ENCODE data around the gene DNPEP. TPM values are rescaled to one million over a fixed set of nuclear protein-coding genes. Genes with fewer than 3 reads are reported as not detected.

Gene DNPEP
- total and polyA plus RNA-seq, 2 experiments from 2014 or later: 49.2 to 67.9 TPM

DNA sequence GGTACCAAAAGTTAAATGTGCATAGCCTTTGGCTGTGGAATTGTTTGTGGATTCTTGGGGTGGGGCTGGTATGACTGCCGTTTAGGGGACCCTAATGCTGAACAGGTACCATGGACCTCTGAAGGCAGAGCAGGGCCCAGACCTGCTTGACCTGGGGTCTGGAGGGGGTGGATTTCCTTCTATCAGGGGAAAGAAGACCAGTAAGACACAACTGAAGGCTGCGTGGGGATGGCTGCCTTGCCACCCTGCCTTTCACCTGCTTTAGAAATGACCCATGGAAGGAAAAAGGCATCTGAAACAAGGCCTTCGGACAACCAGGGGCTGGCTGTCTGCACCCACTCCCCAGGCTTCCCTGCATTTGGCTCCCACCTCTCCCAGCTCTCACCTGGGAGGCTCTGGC lies 37.5 kb downstream of the DNPEP start (continued):
- TF ChIP-seq ZNF462 (CRISPR knock-in tag; IDR thresholded peaks at IDR 0.05): no peak

GRCh38 chr2:219344751-219345430 lies 42.8 kb downstream of the DNPEP start:
- H3K36me3 ChIP-seq (ENCODE audit: insufficient read depth): no peaks in the 10 kb centered on the region
- H3K4me3 Mint-ChIP-seq: no peak overlapping the region
- no peaks in the 10 kb centered on the region; the same call in 1 of the 2 replicates for H4K20me1 ChIP-seq (replicated peaks; ENCODE audit: insufficient read depth)
- no peaks in the 10 kb centered on the region for H3F3A ChIP-seq (replicated peaks; ENCODE audit: low read depth)
- no peak overlapping the region for H3K27ac ChIP-seq (ENCODE audit: low read depth)
- no peaks in the 10 kb centered on the region for H3K36me3 Mint-ChIP-seq (ENCODE audit: low read depth)
- no peaks in the 10 kb centered on the region for H3K9me2 ChIP-seq (ENCODE audit: insufficient read depth)
- no peak overlapping the region for H3K4me2 ChIP-seq
- no peaks in the 10 kb centered on the region for H3K4me1 ChIP-seq (ENCODE audit: insufficient read depth)
- H3K79me2 ChIP-seq (replicated peaks; ENCODE audit: insufficient read depth): no peaks in the 10 kb centered on the region
- no peaks in the 10 kb centered on the region for H3K9me3 Mint-ChIP-seq
- no peak overlapping the region for H3K27ac Mint-ChIP-seq
- H3K4me3 ChIP-seq: no peak overlapping the region
- no peaks in the 10 kb centered on the region for H3K27me3 ChIP-seq (ENCODE audit: insufficient read depth)
- DNase-seq (ENCODE audit: low spot score): no peak
- peak overlapping the region; percentile 57; the same call in 1 of the 2 replicates for H2AFZ ChIP-seq
- H3K4me1 Mint-ChIP-seq: peaks cover 2% of the 10 kb centered on the region; the same call in 1 of the 3 replicates
- no peak for ATAC-seq
- H3K27me3 Mint-ChIP-seq (ENCODE audit: insufficient read depth, low read depth, poor library complexity): peaks cover 3% of the 10 kb centered on the region
- TF ChIP-seq NANOG (IDR thresholded peaks at IDR 0.05; ENCODE audit: borderline replicate concordance) (no peak), ZNF462 (CRISPR knock-in tag; IDR thresholded peaks at IDR 0.05) (no peak), ZNF331 (CRISPR knock-in tag; IDR thresholded peaks at IDR 0.05; ENCODE audit: low read depth) (no peak), CREB1 (CRISPR knock-in tag; IDR thresholded peaks at IDR 0.05; ENCODE audit: low read depth) (no peak), JUNB (IDR thresholded peaks at IDR 0.05; ENCODE audit: unreplicated experiment) (no peak)
